Body of pancreas (tissue), 4 donors: ENCODE data around the gene PHC2. TPM values are rescaled to one million over a fixed set of nuclear protein-coding genes. Genes with fewer than 3 reads are reported as not detected.

Experiments used
- ATAC-seq: fragments of 150-250 bp; one replicate; pipeline ENCODE4 v1.9.1; 2016
- DNase-seq, 4 donors: peaks; one replicate each; pipeline ENCODE4 v3.0.0-alpha.2; 2019
- H3K27ac ChIP-seq, 4 donors: fragments of 200-600 bp; sonication (generic); 1 replicate in 3 of 4; 2 replicates in 1 of 4; pipeline versions ENCODE4 v1.5.1 to v1.6.1; 2016 to 2019; ENCODE audit warnings: mild to moderate bottlenecking in 1 of 4, mixed read lengths in 1 of 4, moderate library complexity in 1 of 4
- H3K27me3 ChIP-seq, 2 donors: fragments of 200-600 bp; sonication (generic); one replicate each; pipeline ENCODE4 v1.6.0; 2016; ENCODE audit warnings: mild to moderate bottlenecking in 1 of 2
- H3K36me3 ChIP-seq, 2 donors: fragments of 200-600 bp; sonication (generic); replicated peaks in 1 of 2; 2 replicates each; pipeline ENCODE4 v1.5.1; 2016; ENCODE audit warnings: low read depth in 2 of 2; ENCODE audit not compliant: insufficient read depth in 1 of 2
- H3K4me1 ChIP-seq: fragments of 200-600 bp; sonication (generic); one replicate; pipeline ENCODE4 v1.6.0; 2016
- H3K4me3 ChIP-seq, 2 donors: fragments of 200-600 bp; sonication (generic); 1 replicate in 1 of 2; 2 replicates in 1 of 2; pipeline ENCODE4 v1.5.1; 2016 to 2019
- H3K9me3 ChIP-seq, 3 donors: fragments of 200-600 bp; sonication (generic); 1 replicate in 2 of 3; 2 replicates in 1 of 3; pipeline ENCODE4 v1.5.1; 2016
- POLR2A ChIP-seq, 3 donors: fragments of 450-650 bp; IDR thresholded peaks; one replicate each; pipeline ENCODE4 v1.6.1; 2016; ENCODE audit warnings: antibody characterized with exemption in 3 of 3, mild to moderate bottlenecking in 2 of 3
- WGBS, 2 donors: methylation state at CpG; one replicate each; pipeline ENCODE4 v1.1.5; 2017; 5-methylcytosine and 5-hydroxymethylcytosine counted together
- intact Hi-C: fragments of 100-400 bp; cut with DNase I; formaldehyde crosslinking; loops from one replicate; pipeline ENCODE4 v1.15.1; 2023
- total RNA-seq, 2 donors: library from RNA; depleted of rRNA; stranded (reverse); fragments of >200 nt; gene quantifications; one replicate each; pipeline ENCODE4 v1.1.0, GENCODE V29; 2016
- TF ChIP-seq, protein P1 (sequence below), 7 experiments: fragments of 450-650 bp in 4 of 7; fragments of 200-600 bp in 3 of 7; sonication (generic) in 3 of 7; IDR thresholded peaks; one replicate each; pipeline ENCODE4 v1.5.1; 2016 to 2019; ENCODE audit warnings: antibody characterized with exemption in 7 of 7

Gene PHC2
- total RNA-seq, 2 donors from 2014 or later: 41.8 to 44.5 TPM

DNA sequence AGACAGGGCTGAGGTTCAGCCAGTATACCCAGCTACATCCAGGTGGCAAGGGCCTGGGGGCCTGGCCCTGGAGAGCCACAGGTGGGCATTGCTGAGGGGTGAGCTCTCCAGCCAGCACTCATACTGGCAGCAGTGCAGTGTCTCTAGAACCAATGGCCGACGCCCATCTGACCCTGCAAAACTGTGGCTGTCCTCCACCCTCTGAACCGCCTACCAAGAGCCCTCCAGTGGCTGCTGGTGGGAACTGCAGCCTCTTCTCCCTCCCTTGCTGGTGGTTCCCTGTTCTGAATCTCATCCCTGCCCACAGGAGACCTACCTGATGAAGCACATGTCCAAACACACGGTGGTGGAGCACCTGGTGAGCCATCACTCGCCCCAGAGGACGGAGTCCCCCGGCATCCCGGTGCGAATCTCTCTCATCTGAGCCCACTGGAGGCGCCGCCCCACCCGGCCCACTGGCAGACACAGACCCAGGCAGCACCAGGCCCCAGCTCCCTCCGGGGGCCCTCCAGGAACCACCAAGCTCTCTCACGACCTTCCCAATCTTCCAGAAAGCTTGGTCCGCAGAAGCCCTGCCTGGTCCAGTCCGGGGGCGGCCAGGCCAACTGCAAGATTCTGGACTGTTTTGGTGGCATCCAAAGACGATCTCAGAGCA lies 132.1 kb downstream of the PHC2 start:
- Histone ChIP-seq H3K4me1 (no peaks in the 10 kb centered on the region), H3K4me3 (no peak overlapping the region), H3K9me3 (no peaks in the 10 kb centered on the region), H3K27ac (no peak overlapping the region), H3K27me3 (no peaks in the 10 kb centered on the region), H3K36me3 (peaks cover 0 to 7% of the 10 kb centered on the region in 2 donors)
- ATAC-seq (peak; percentile 31), DNase-seq (peak; percentile 65 to 71 (median 67))
- intact Hi-C loops: loop anchor here (5.0 to 10.0 kb wide), 2 partner anchors 69 to 166 kb away; no protein-coding TSS in a partner anchor
- TF ChIP-seq, protein P1, sequence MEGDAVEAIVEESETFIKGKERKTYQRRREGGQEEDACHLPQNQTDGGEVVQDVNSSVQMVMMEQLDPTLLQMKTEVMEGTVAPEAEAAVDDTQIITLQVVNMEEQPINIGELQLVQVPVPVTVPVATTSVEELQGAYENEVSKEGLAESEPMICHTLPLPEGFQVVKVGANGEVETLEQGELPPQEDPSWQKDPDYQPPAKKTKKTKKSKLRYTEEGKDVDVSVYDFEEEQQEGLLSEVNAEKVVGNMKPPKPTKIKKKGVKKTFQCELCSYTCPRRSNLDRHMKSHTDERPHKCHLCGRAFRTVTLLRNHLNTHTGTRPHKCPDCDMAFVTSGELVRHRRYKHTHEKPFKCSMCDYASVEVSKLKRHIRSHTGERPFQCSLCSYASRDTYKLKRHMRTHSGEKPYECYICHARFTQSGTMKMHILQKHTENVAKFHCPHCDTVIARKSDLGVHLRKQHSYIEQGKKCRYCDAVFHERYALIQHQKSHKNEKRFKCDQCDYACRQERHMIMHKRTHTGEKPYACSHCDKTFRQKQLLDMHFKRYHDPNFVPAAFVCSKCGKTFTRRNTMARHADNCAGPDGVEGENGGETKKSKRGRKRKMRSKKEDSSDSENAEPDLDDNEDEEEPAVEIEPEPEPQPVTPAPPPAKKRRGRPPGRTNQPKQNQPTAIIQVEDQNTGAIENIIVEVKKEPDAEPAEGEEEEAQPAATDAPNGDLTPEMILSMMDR (IDR thresholded peaks at IDR 0.05): peak; percentile 61 to 78 (median 64)
- TF ChIP-seq POLR2A (IDR thresholded peaks at IDR 0.05): no peak
- 82 to 83% methylated on average over 6 to 18 of the region's 18 CpGs for WGBS, 2 donors

GRCh38 chr1:33297911-33298622 lies 132.8 kb downstream of the PHC2 start:
- Histone ChIP-seq H3K27me3 (no peaks in the 10 kb centered on the region), H3K4me1 (no peaks in the 10 kb centered on the region), H3K36me3 (peaks cover 0 to 7% of the 10 kb centered on the region in 2 donors), H3K27ac (no peak overlapping the region), H3K4me3 (no peak overlapping the region), H3K9me3 (no peaks in the 10 kb centered on the region)
- intact Hi-C loops: loop anchor here (5.0 to 10.0 kb wide), 2 partner anchors 69 to 167 kb away; no protein-coding TSS in a partner anchor
- ATAC-seq (no peak), DNase-seq (peak in 1 of 4 donors; percentile 2)
- TF ChIP-seq POLR2A (IDR thresholded peaks at IDR 0.05): no peak
- TF ChIP-seq, protein P1 (IDR thresholded peaks at IDR 0.05): no peak
- 87 to 92% methylated on average over 4 of the region's 4 CpGs for WGBS, 2 donors

GRCh38 chr1:33296824-33297223 lies 134.1 kb downstream of the PHC2 start:
- no peak overlapping the region for H3K4me3 ChIP-seq
- DNase-seq (peak in 1 of 4 donors; percentile 4), ATAC-seq (no peak)
- H3K27me3 ChIP-seq: no peaks in the 10 kb centered on the region
- peaks cover 0 to 7% of the 10 kb centered on the region in 2 donors for H3K36me3 ChIP-seq
- 94% methylated on average over 4 of the region's 4 CpGs for WGBS, 2 donors
- H3K27ac ChIP-seq: no peak overlapping the region
- no peaks in the 10 kb centered on the region for H3K9me3 ChIP-seq
- TF ChIP-seq POLR2A (IDR thresholded peaks at IDR 0.05): no peak
- TF ChIP-seq, protein P1 (IDR thresholded peaks at IDR 0.05): no peak
- intact Hi-C loops: loop anchor here (5.0 to 10.0 kb wide), 2 partner anchors 70 to 168 kb away; no protein-coding TSS in a partner anchor
- no peaks in the 10 kb centered on the region for H3K4me1 ChIP-seq

DNA sequence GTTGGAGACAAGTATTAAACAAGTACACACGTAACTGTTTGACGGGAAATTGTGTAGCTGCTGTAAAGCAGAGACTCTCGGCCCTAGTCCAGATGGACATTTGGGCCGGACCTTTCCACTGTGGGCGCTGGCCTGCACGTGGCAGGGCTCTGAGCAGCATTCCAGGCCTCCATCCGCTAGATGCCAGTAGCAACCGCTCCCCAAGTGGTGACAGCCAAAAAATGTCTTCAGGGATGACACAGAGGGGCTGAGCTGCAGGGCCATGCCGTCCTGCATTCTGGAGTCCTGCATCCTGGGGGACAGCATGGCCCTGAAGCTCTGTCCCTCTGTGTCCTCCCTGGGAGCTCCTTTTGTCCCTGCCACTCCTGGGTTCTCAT lies 134.8 kb downstream of the PHC2 start:
- TF ChIP-seq, protein P1 (IDR thresholded peaks at IDR 0.05): no peak
- no peak for TF ChIP-seq POLR2A (IDR thresholded peaks at IDR 0.05)
- no peak overlapping the region for H3K27ac ChIP-seq
- H3K4me3 ChIP-seq: no peak overlapping the region
- no peaks in the 10 kb centered on the region for H3K9me3 ChIP-seq
- peak in 1 of 4 donors; percentile 8 for DNase-seq
- H3K4me1 ChIP-seq: no peaks in the 10 kb centered on the region
- H3K27me3 ChIP-seq: no peaks in the 10 kb centered on the region
- H3K36me3 ChIP-seq: peaks cover 0 to 7% of the 10 kb centered on the region in 2 donors
- intact Hi-C loops: loop anchor here (5.0 to 10.0 kb wide), 2 partner anchors 71 to 169 kb away; no protein-coding TSS in a partner anchor
- WGBS, 2 donors: 67 to 83% methylated on average over 8 to 9 of the region's 9 CpGs
- ATAC-seq: no peak
